GM15510 (cell line): ENCODE results near the gene SRRM3.

Experiments
- POLR2A ChIP-seq: IDR thresholded peaks from 3 replicates; pipeline ENCODE4 v1.6.1; 2011; ENCODE audit warnings: borderline replicate concordance; ENCODE audit not compliant: insufficient read length; ENCODE audit errors: extremely low read depth

The SRRM3 gene

GRCh38 chr7:76191783-76192240 is 9.9 kb upstream of the SRRM3 start:
- no peak for TF ChIP-seq POLR2A

- TF ChIP-seq POLR2A: no peak
Observed at GRCh38 chr7:76193466-76193865, 8.2 kb upstream of the SRRM3 start.

- no peak for TF ChIP-seq POLR2A
Observed at GRCh38 chr7:76193883-76194282, 7.8 kb upstream of the SRRM3 start.

GRCh38 chr7:76196786-76197185 is 4.9 kb upstream of the SRRM3 start:
- no peak for TF ChIP-seq POLR2A

GRCh38 chr7:76198202-76198601 is 3.5 kb upstream of the SRRM3 start:
- no peak for TF ChIP-seq POLR2A

GRCh38 chr7:76202666-76203030 is 952 bp downstream of the SRRM3 start:
- no peak for TF ChIP-seq POLR2A

GRCh38 chr7:76204147-76204546 is 2.5 kb downstream of the SRRM3 start:
- TF ChIP-seq POLR2A: no peak

- TF ChIP-seq POLR2A: no peak
Observed at GRCh38 chr7:76206633-76207032, 4.9 kb downstream of the SRRM3 start.

- no peak for TF ChIP-seq POLR2A
Observed at GRCh38 chr7:76209310-76209709, 7.6 kb downstream of the SRRM3 start.

GRCh38 chr7:76211216-76211615 is 9.5 kb downstream of the SRRM3 start:
- no peak for TF ChIP-seq POLR2A

GRCh38 chr7:76216381-76217082 is 14.8 kb downstream of the SRRM3 start:
- TF ChIP-seq POLR2A: no peak

GRCh38 chr7:76217942-76218566 is 16.4 kb downstream of the SRRM3 start:
- TF ChIP-seq POLR2A: no peak

GRCh38 chr7:76220185-76221057 is 18.7 kb downstream of the SRRM3 start:
- no peak for TF ChIP-seq POLR2A

GRCh38 chr7:76222333-76222732 is 20.6 kb downstream of the SRRM3 start:
- no peak for TF ChIP-seq POLR2A

- TF ChIP-seq POLR2A: no peak
Observed at GRCh38 chr7:76222839-76223238, 21.1 kb downstream of the SRRM3 start.
